PC-3 (cell line): ENCODE measurements around the gene PCNX2.

Source experiments
- EZH2 ChIP-seq: fragments of 300-600 bp; sonication (generic); IDR thresholded peaks from one replicate; pipeline ENCODE4 v1.6.1; 2017; ENCODE audit warnings: antibody characterized with exemption, mild to moderate bottlenecking, low read length; ENCODE audit not compliant: unreplicated experiment
- EZH2phosphoT487 ChIP-seq: fragments of 300-600 bp; sonication (generic); IDR thresholded peaks from 2 replicates; pipeline ENCODE4 v1.6.1; 2018; ENCODE audit warnings: mild to moderate bottlenecking, antibody characterized with exemption, low read length, borderline replicate concordance
- TF ChIP-seq, protein P1 (sequence below): fragments of 300-600 bp; sonication (generic); conservative IDR thresholded peaks from 2 replicates; pipeline ENCODE4 v1.5.1; 2017; ENCODE audit warnings: antibody characterized with exemption, low read depth, mild to moderate bottlenecking, low read length

DNA sequence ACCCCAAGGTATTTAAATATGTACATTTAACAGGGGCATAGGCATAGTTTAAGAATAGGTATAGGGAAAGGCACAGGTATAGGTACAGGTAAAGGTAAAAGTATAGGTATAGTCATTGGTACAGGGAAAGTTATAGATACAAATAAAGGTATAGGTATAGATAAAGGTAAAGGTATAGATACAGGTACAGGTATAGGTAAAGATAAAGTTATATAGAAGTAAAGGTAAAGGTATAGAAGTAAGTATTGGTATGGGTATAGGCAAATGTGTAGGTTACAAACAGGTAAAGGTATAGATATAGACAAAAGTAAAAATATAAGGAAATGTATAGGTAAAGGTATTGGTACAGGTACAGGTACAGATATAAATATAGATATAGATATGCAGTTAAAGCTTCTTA lies 137.2 kb downstream of the PCNX2 start:
- TF ChIP-seq, protein P1, sequence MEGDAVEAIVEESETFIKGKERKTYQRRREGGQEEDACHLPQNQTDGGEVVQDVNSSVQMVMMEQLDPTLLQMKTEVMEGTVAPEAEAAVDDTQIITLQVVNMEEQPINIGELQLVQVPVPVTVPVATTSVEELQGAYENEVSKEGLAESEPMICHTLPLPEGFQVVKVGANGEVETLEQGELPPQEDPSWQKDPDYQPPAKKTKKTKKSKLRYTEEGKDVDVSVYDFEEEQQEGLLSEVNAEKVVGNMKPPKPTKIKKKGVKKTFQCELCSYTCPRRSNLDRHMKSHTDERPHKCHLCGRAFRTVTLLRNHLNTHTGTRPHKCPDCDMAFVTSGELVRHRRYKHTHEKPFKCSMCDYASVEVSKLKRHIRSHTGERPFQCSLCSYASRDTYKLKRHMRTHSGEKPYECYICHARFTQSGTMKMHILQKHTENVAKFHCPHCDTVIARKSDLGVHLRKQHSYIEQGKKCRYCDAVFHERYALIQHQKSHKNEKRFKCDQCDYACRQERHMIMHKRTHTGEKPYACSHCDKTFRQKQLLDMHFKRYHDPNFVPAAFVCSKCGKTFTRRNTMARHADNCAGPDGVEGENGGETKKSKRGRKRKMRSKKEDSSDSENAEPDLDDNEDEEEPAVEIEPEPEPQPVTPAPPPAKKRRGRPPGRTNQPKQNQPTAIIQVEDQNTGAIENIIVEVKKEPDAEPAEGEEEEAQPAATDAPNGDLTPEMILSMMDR = no peak
- no peak for TF ChIP-seq EZH2
- no peak for TF ChIP-seq EZH2phosphoT487
